Transverse colon (tissue), 4 donors: ENCODE data around the gene VRK2. TPM values are rescaled to one million over a fixed set of nuclear protein-coding genes. Genes with fewer than 3 reads are reported as not detected.

Experiments
- DNase-seq: peaks from one replicate; pipeline ENCODE4 v3.0.0-alpha.2; 2019
- H3K27ac ChIP-seq, 4 donors: fragments of 200-600 bp; sonication (generic); 2 replicates each; pipeline ENCODE4 v1.5.1; 2016 to 2018; ENCODE audit warnings: inconsistent platforms in 4 of 4
- H3K27me3 ChIP-seq: fragments of 200-600 bp; sonication (generic); 2 replicates; pipeline ENCODE4 v1.5.1; 2017; ENCODE audit warnings: inconsistent platforms
- H3K36me3 ChIP-seq, 4 donors: fragments of 200-600 bp; sonication (generic); 2 replicates each; pipeline ENCODE4 v1.5.1; 2017 to 2019; ENCODE audit warnings: inconsistent platforms in 4 of 4
- H3K4me1 ChIP-seq, 4 donors: fragments of 200-600 bp; sonication (generic); 2 replicates each; pipeline ENCODE4 v1.5.1; 2017 to 2020; ENCODE audit warnings: inconsistent platforms in 4 of 4
- H3K4me3 ChIP-seq, 4 donors: fragments of 200-600 bp; sonication (generic); 1 replicate in 1 of 4; 2 replicates in 3 of 4; pipeline versions ENCODE4 v1.5.1 to v1.6.1; 2017 to 2019; ENCODE audit warnings: inconsistent platforms in 4 of 4
- H3K9me3 ChIP-seq, 2 donors: fragments of 200-600 bp; sonication (generic); 2 replicates each; pipeline ENCODE4 v1.5.1; 2017 to 2019; ENCODE audit warnings: inconsistent platforms in 2 of 2
- EP300 ChIP-seq: sonication (generic); formaldehyde crosslinking; IDR thresholded peaks from one replicate; pipeline ENCODE4 v1.6.1; 2017; ENCODE audit warnings: antibody characterized with exemption, low read depth
- POLR2A ChIP-seq: fragments of 450-650 bp; IDR thresholded peaks from one replicate; pipeline ENCODE4 v1.6.1; 2016; ENCODE audit warnings: antibody characterized with exemption, mild to moderate bottlenecking, moderate library complexity
- POLR2AphosphoS5 ChIP-seq, 3 donors: sonication (generic); formaldehyde crosslinking; IDR thresholded peaks; one replicate each; pipeline ENCODE4 v1.6.1; 2016; ENCODE audit warnings: antibody characterized with exemption in 3 of 3
- WGBS, 2 donors: methylation state at CpG; one replicate each; pipeline ENCODE4 v1.1.5; 2018; ENCODE audit warnings: low coverage in 1 of 2; 5-methylcytosine and 5-hydroxymethylcytosine counted together
- in situ Hi-C, 4 donors: fragments of 200-750 bp; cut with MboI; loops; one replicate each; pipeline versions ENCODE4 v1.15.0 to v1.15.1; 2017; ENCODE audit warnings: low sequenced_read_pairs in 3 of 4, low pct_ligation_motif_present in 1 of 4, low pct_unique_long_range_greater_than_20kb in 1 of 4
- intact Hi-C: fragments of 100-400 bp; cut with DNase I; formaldehyde crosslinking; loops from one replicate; pipeline ENCODE4 v1.15.1; 2023; ENCODE audit warnings: low total_unique reads
- total RNA-seq, 4 donors: library from RNA; depleted of rRNA; stranded (reverse); fragments of >200 nt; gene quantifications; one replicate each; pipeline ENCODE4 v1.1.0, GENCODE V29; 2016
- TF ChIP-seq, protein P1 (sequence below), 5 experiments: fragments of 200-600 bp in 3 of 5; fragments of 450-650 bp in 2 of 5; sonication (generic) in 3 of 5; IDR thresholded peaks; 1 replicate in 2 of 5; 2 replicates in 3 of 5; pipeline ENCODE4 v1.5.1; 2016 to 2017; ENCODE audit warnings: antibody characterized with exemption in 5 of 5, inconsistent platforms in 3 of 5, mild to moderate bottlenecking in 2 of 5, moderate library complexity in 1 of 5

VRK2 gene
- total RNA-seq, 4 donors from 2014 or later, result 7.1 to 24.3 (median 15.1) TPM

DNA sequence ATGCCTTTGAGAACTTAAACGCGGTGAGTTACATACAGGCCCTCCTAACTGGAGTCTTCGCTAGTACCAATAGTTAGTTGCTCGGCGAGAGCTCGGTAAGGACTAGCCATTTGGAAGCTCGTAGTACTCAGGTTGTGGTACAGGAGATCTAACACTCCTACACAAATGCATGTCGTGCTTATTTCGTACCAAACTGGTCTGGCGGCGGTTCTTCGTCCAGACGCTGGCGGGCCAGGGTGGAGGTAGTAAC is 346 bp upstream of the VRK2 start:
- 2 to 6% methylated on average over 6 to 14 of the region's 14 CpGs for WGBS, 2 donors
- no peak for TF ChIP-seq EP300
- TF ChIP-seq, protein P1, sequence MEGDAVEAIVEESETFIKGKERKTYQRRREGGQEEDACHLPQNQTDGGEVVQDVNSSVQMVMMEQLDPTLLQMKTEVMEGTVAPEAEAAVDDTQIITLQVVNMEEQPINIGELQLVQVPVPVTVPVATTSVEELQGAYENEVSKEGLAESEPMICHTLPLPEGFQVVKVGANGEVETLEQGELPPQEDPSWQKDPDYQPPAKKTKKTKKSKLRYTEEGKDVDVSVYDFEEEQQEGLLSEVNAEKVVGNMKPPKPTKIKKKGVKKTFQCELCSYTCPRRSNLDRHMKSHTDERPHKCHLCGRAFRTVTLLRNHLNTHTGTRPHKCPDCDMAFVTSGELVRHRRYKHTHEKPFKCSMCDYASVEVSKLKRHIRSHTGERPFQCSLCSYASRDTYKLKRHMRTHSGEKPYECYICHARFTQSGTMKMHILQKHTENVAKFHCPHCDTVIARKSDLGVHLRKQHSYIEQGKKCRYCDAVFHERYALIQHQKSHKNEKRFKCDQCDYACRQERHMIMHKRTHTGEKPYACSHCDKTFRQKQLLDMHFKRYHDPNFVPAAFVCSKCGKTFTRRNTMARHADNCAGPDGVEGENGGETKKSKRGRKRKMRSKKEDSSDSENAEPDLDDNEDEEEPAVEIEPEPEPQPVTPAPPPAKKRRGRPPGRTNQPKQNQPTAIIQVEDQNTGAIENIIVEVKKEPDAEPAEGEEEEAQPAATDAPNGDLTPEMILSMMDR (IDR thresholded peaks at IDR 0.05), result no peak
- no peak for TF ChIP-seq POLR2AphosphoS5 (IDR thresholded peaks at IDR 0.05)
- TF ChIP-seq POLR2A, result no peak
- peak overlapping the region; percentile 47 to 73 (median 64) for H3K4me3 ChIP-seq
- in situ Hi-C loops (no loop called here), intact Hi-C loops (no loop called here)
- H3K9me3 ChIP-seq, result no peaks in the 10 kb centered on the region
- H3K27ac ChIP-seq, result peak overlapping the region; percentile 91 to 97 (median 95)
- H3K36me3 ChIP-seq, result no peaks in the 10 kb centered on the region
- no peak for DNase-seq
- peaks cover 0 to 33% (median 19%) of the 10 kb centered on the region in 4 donors for H3K4me1 ChIP-seq
- no peaks in the 10 kb centered on the region for H3K27me3 ChIP-seq

DNA sequence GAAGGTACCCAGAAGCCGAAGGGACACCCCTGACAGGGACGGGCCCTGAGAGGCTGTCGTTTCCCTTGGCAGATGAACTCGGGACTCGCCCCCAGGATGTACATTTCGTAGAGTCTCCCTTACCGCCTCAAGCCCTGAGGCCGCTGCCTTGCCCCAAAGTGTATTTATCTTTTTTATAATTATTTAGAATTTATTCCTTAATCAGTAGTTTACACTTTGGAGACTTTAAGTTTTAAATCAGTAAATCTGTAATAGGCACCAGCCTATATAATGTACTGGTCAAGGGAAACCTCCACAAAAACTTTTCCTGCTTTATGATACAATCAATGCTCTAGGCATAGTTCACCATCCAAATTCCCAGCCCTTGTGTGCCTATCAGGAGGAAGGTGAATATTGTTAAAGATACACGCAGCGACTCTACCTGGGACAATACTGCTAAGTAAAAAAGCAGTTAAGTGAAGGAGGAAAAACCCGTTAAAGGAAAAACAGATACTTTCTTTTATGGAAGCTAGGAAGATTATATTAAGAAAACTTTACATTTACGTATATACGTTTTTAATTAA is 848 bp downstream of the VRK2 start:
- Histone ChIP-seq H3K9me3 (no peaks in the 10 kb centered on the region), H3K36me3 (no peaks in the 10 kb centered on the region), H3K27ac (peak overlapping the region; percentile 91 to 97 (median 95)), H3K27me3 (no peaks in the 10 kb centered on the region), H3K4me3 (peak overlapping the region; percentile 47 to 73 (median 64)), H3K4me1 (peaks cover 0 to 30% (median 19%) of the 10 kb centered on the region in 4 donors)
- 23 to 30% methylated on average over 12 to 13 of the region's 13 CpGs for WGBS, 2 donors
- intact Hi-C loops (no loop called here), in situ Hi-C loops (no loop called here)
- TF ChIP-seq EP300, result no peak
- TF ChIP-seq POLR2A, result no peak
- TF ChIP-seq, protein P1 (IDR thresholded peaks at IDR 0.05), result no peak
- TF ChIP-seq POLR2AphosphoS5 (IDR thresholded peaks at IDR 0.05), result no peak
- DNase-seq, result no peak

DNA sequence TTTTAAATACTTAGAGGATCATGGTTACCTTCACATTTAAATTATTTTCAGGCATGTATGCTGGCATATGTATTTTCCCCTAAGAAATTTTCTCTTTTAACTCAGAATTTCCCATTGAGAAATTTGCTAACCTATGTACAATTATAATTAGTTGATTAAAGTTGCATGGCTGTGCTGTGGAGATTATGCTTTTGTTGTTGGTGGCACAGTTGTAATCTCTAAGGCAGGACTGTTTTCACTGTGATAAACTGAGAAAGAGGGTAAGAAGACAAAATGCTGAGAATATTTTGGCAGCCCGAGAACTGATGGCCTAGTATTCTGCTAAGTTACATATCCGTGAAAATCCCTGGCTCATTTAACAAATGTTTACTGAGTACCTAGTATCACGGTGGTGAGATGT is 1.4 kb downstream of the VRK2 start:
- Histone ChIP-seq H3K36me3 (no peaks in the 10 kb centered on the region), H3K9me3 (no peaks in the 10 kb centered on the region), H3K4me1 (peaks cover 0 to 28% (median 17%) of the 10 kb centered on the region in 4 donors), H3K27ac (peak overlapping the region in 3 of 4 donors; percentile 94 to 97 (median 96)), H3K4me3 (no peak overlapping the region), H3K27me3 (no peaks in the 10 kb centered on the region)
- TF ChIP-seq, protein P1 (IDR thresholded peaks at IDR 0.05), result no peak
- TF ChIP-seq POLR2AphosphoS5 (IDR thresholded peaks at IDR 0.05), result no peak
- TF ChIP-seq POLR2A, result no peak
- TF ChIP-seq EP300, result no peak
- in situ Hi-C loops (no loop called here), intact Hi-C loops (no loop called here)
- WGBS, 2 donors, result 60 to 63% methylated on average over 3 of the region's 3 CpGs
- DNase-seq, result no peak

DNA sequence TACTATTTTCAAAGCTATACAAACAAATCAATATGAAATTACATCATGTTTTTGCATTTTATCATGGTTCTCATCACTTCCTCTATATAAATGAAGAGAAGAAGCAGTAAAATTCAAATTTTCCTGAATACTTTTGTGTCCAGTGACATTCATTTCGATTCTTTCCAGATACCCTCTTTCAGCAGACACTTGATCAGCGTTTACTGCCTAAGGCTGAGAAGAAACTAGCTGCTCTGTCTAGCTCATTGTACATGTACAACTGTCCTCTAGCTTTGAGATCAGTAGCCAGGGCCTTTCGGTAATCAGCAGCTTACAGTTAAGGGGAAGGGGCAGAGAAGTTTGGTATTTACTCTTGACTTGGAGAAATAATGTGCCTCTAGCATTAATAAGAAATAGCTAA is 4.8 kb downstream of the VRK2 start:
- Histone ChIP-seq H3K4me1 (peaks cover 0 to 31% (median 15%) of the 10 kb centered on the region in 4 donors), H3K27ac (no peak overlapping the region), H3K36me3 (no peaks in the 10 kb centered on the region), H3K4me3 (no peak overlapping the region), H3K9me3 (no peaks in the 10 kb centered on the region), H3K27me3 (no peaks in the 10 kb centered on the region)
- no peak for DNase-seq
- in situ Hi-C loops, result no loop called here
- TF ChIP-seq, protein P1 (IDR thresholded peaks at IDR 0.05), result no peak
- no peak for TF ChIP-seq POLR2A
- 91 to 92% methylated on average over 3 of the region's 3 CpGs for WGBS, 2 donors
- intact Hi-C loops, result no loop called here
